ENCODE results near the gene DGCR2. TPM values are rescaled to one million over a fixed set of nuclear protein-coding genes. Genes with fewer than 3 reads are reported as not detected.
"Not testable (repeated sequence)": the region's sequence is repeated elsewhere in the genome, so short reads cannot be mapped to it uniquely, and the experiment has no call there.

DGCR2 gene
- total RNA-seq, 1 experiment from 2014 or later, result 24.8 TPM

GRCh38 chr22:19043121-19044085 is 78.8 kb downstream of the DGCR2 start:
- DNase-seq (ENCODE audit: low read depth), result peak; percentile 12

- DNase-seq (ENCODE audit: low read depth), result no peak
These were observed 79.7 kb downstream of the DGCR2 start for GRCh38 chr22:19042285-19043120.

GRCh38 chr22:19041704-19042074 is 80.5 kb downstream of the DGCR2 start:
- no peak for DNase-seq (ENCODE audit: low read depth)

DNA sequence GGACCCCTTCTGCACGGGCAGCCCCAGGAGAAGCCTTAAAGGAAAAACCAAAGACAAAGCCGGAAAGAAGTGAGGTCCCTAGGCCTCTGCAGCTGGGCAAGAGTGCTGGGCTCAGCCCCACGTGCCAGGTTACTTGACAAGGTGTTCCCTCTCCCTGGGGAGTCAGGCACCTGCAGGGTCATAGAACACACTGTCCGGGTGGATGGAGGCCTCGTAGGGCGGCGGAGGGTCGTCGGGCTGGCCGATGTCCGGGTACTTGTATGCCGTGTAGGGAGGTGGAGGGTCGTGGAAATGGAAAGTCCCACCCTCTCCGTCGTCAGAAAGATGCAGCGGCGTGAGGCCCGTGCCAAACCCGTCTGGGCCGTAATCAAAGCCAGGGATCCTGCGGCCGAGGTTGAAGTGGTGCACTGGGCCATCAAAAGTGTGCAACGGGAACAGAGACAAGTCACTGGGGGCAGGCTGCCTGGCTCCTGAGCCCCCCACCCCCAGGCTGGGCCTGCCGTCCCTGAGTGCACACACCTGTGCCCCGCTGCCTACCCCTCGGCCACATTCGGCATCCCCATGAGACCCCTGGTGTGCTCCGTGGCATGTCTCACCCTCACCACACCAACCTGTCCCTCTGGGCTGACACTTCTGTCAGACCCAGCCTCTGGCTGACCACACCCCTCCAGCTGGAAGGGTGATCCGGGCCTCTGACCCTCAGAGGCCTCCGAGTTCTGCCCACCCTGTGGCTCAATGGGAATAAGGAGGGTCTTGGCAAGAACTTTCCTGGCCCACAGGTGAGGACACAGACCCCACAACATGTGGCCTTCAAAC is 81.1 kb downstream of the DGCR2 start:
- DNase-seq (ENCODE audit: low read depth), result no peak

GRCh38 chr22:19040391-19040861 is 81.8 kb downstream of the DGCR2 start:
- no peak for DNase-seq (ENCODE audit: low read depth)

- no peak for DNase-seq (ENCODE audit: low read depth)
These were observed 82.4 kb downstream of the DGCR2 start for GRCh38 chr22:19039796-19040280.

- no peak for DNase-seq (ENCODE audit: low read depth)
These were observed 82.8 kb downstream of the DGCR2 start for GRCh38 chr22:19039448-19039780.

GRCh38 chr22:19038728-19039447 is 83.3 kb downstream of the DGCR2 start:
- no peak for DNase-seq (ENCODE audit: low read depth)

DNA sequence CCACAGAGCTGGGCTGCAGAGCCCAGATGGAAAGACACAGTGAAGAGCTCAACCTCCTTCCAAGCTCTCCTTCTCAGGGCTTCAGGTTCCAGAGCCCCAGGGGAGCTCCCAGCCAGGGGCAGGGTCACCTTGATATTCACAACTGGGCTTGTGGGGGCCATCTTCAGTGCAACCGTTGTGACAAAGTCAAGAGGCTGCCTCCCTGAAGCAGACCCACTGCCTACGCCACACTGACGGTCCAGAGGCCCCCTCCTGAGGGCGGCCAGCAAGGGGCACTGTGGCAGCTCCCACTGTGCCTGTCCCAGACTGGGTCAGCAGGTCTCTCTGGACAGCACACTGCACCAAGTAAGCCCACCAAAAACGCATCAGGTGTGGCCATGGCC is 84.1 kb downstream of the DGCR2 start:
- DNase-seq (ENCODE audit: low read depth), result no peak

DNA sequence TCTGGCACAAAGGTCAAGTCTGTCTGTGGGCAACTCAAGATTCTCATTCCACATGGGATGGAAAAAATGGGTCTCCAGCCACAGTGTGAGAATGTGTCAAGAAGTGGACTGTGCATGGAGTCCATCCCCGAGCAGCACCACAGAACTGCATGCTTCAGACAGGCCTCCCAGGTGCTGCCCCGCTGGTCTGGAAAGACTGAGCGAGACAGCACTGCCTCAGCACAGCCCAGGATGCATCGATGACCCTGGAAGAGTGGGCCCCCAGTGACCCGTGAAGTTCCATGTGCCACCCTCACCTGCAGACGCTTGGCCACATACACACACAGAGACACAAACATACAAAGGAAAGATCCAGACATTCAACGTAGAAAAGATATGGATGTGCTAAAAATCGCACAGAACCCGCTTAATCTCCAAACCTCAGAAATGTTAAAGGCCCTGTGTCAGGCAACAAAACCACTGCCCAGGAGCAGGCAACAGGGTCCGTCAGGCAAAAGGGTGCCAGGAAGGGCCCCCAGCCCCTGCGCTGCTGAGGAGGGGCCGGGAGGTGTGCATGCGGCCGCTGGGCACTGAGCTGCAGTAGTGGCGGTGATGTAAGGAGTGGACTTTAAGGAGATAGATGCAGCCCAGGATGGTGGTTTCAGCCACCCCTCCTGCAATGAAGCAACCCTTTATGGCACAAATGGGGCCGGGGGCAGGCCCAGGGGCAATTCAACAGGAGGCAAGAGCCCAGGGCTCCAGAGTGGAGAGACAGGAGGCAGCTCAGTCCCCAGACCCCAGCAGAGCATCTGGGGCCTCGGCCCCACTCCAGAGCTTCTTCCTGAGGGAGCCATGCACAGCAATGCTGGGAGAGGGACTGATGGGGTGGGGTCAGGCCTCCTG is 84.7 kb downstream of the DGCR2 start:
- DNase-seq (ENCODE audit: low read depth), result no peak

DNA sequence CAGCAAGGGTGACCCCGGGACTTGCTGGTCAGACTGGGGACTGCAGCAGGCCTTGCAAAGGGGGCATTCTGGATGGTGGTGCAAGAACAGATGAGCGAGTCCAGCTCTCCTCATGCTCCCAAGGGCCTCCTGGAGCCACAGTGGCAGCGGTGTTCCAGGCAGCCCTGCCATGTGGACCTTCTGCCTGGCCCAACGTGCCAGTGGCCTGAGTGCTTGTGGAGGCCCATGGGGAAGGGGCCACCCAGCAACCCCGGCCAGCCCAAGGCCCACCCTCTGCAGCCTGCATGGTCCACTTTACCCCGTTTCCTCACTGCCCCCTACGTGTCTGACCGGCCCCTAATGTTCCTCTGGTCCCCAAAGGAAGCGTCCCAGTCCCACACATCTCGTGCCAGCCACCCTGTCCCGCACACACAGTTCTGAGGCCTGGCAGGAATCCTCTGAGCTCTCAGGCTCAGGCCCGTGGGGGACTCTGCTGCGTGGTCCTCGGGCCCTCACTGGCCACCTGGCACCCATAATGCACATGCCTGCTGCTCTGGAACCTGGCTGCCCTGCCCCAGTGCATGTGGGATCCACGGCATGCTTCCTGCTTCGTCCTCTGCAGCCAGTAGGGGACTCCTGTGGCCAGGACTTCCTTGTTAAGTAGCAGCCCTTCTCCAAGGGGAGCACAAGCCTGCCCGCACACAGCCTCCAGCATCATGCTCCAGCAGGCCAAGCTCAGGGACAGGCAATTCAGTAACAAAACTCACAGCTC is 85.5 kb downstream of the DGCR2 start:
- no peak for DNase-seq (ENCODE audit: low read depth)

- no peak for DNase-seq (ENCODE audit: low read depth)
These were observed 86.0 kb downstream of the DGCR2 start for GRCh38 chr22:19036229-19036522.

- DNase-seq (ENCODE audit: low read depth), result no peak
These were observed 86.6 kb downstream of the DGCR2 start for GRCh38 chr22:19035474-19036228.

GRCh38 chr22:19035126-19035473 is 87.1 kb downstream of the DGCR2 start:
- DNase-seq (ENCODE audit: low read depth), result not testable (repeated sequence)

DNA sequence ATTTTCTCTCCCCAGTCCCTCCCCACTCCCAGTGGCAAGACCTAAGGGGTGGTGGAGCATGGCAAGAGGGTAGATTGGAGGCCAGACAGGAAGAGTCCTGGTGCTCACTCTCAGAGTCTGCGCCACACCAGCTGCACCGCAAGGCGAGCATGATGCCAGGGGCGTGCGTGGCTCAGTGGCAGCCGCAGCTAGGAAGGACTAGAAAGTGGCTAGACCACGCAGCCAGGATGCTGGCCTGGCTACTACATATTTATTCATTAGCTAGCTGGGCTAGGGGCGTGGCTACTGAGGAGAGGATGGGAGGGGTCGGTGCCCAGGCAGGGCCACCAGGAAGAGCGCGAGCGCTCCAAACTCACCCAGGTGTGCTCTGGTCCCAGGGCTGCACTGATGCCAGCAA is 87.5 kb downstream of the DGCR2 start:
- DNase-seq (ENCODE audit: low read depth), result not testable (repeated sequence)

DNA sequence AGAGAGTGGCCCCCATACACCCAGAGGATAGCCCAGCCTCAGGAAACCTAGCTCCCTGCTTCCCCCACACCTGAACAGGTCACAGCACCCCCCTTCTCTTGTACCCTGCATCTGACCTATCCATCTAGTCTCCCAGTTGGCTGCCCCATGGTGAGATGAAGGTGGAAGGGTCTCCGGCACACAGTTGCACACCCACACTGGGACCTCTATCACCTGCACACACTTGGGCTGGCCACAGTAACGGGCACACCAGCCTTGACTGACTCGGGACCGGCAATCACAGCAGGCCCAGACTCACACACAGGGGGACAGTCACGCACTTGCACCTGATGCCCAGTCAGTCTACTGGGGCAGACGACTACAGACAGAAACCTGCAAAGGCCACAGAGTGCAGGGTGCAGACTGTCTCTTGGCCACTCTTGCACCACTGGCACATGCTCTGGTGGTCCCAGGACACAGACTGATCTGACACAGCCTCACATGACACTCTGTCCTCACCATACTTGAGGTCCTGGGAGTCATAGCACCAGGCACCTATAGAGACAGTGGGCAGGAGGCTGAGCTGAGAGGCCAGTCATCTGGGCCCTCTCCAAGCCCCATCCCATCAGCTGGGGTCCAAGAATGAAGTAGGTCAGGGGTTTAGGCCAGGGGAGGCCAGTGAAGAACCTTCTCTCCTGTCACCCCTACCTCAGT is 88.0 kb downstream of the DGCR2 start:
- DNase-seq (ENCODE audit: low read depth), result not testable (repeated sequence)

GRCh38 chr22:19033568-19033905 is 88.7 kb downstream of the DGCR2 start:
- not testable (repeated sequence) for DNase-seq (ENCODE audit: low read depth)

- DNase-seq (ENCODE audit: low read depth), result not testable (repeated sequence)
These were observed 89.2 kb downstream of the DGCR2 start for GRCh38 chr22:19032898-19033567.
